Measurements from ENCODE around the gene ARPP21.

ARPP21 gene

GRCh38 chr3:35745351-35745750, 106.0 kb downstream of the ARPP21 start:
- no peak for TF ChIP-seq CTCF (conservative IDR thresholded peaks at IDR 0.05; ENCODE audit: low read depth)
- no peak overlapping the region for H3K27ac ChIP-seq
- no peak for DNase-seq (ENCODE audit: low spot score)
- ChIA-PET POLR2A (ENCODE audit: low non-redundant PET) (no interaction called here), CTCF (no interaction called here)

DNA sequence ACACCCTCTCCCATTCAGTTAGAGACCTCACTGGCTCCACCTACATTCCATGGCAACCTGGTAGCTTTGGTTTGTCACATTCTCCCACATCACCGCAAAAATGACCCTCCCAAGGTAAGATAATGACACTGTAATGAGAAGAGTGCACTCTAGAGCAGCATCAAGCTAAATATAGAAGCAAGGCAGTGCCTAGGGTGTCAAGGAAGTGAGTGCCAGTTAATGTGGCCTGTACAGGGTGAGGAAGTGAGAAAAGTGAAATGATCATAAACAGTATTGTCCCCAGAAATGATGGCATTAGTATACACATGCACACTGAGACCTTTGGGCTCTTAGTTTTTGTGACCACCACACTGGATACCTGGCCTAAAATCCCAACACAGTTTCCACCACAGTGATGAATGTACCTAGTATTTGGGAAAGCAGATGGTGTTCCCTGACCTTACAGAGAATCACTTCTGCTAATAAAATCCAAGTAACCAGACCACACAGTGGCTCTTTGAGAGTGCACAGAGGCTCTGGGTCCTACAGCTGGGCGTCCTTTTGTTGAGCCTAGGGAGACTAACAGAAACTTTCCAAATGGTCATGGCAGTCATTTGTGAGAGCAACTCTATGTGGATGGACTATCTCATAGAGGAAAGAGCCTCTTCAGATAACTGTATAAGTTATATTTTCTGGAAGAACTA, 106.6 kb downstream of the ARPP21 start:
- no peak for TF ChIP-seq CTCF (conservative IDR thresholded peaks at IDR 0.05; ENCODE audit: low read depth)
- ChIA-PET POLR2A (ENCODE audit: low non-redundant PET) (no interaction called here), CTCF (no interaction called here)
- no peak overlapping the region for H3K27ac ChIP-seq
- no peak for DNase-seq (ENCODE audit: low spot score)

GRCh38 chr3:35746492-35746891, 107.2 kb downstream of the ARPP21 start:
- POLR2A ChIA-PET (ENCODE audit: low non-redundant PET): no interaction called here
- CTCF ChIA-PET: no interaction called here
- TF ChIP-seq CTCF (conservative IDR thresholded peaks at IDR 0.05; ENCODE audit: low read depth): no peak
- DNase-seq (ENCODE audit: low spot score): no peak
- no peak overlapping the region for H3K27ac ChIP-seq

GRCh38 chr3:35748144-35748543, 108.8 kb downstream of the ARPP21 start:
- ChIA-PET CTCF (no interaction called here), POLR2A (ENCODE audit: low non-redundant PET) (no interaction called here)
- H3K27ac ChIP-seq: no peak overlapping the region
- TF ChIP-seq CTCF (conservative IDR thresholded peaks at IDR 0.05; ENCODE audit: low read depth): no peak
- DNase-seq (ENCODE audit: low spot score): no peak

DNA sequence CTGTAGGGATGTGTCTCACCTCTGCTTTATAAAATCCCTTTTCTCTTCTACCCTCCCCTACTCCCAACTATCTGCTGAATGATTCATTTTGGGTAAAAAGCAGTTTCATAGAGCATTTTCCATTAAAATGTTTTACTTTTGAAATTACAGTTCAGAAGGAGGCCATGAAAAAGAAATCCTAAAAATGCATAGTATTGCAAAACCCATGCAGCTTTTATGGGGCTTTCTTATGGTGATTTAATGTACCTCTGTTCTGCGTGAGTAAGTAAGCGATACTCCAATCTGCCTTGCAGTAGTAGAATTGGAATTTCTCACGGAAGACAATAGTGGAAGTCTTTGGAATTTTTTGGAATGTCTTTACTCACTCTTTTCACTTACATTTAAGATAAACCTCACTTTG, 111.9 kb downstream of the ARPP21 start:
- H3K27ac ChIP-seq: no peak overlapping the region
- CTCF ChIA-PET: no interaction called here
- no peak for DNase-seq (ENCODE audit: low spot score)
- TF ChIP-seq CTCF (conservative IDR thresholded peaks at IDR 0.05; ENCODE audit: low read depth): no peak
- POLR2A ChIA-PET (ENCODE audit: low non-redundant PET): no interaction called here

DNA sequence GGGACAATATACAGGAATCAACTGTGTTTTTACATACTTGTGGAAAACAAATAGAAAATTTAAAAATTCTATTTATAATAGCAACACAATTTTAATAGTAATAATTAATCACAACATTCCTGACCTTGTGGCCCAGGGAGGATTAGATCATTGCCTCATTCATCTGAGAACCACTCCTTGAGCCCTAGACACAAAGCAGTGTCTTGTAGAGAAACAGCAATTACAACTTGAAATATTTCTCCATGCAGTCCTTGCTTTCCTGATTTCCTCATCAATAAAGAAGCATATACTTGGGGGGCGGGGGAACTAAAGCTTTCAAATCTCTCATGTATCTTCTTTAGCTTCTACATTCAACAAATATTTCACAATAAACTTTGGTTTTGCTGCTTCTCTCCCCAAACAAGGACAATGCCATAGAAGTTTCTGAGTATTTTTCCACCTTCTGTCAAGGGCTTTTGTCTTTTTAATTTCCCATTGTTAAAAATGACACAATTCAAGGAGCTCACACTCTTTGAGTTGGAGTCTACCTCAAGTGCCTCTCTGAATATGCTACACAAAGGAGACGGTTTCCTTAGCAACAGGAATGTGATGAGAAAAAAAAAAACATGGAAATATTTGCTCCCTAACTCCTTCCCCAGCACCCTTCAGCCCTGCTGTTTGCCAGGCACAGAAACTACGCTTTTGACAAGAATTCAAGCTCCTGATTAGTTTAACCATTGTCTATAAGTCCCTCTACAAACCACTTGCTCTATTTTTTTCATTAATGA, 118.8 kb downstream of the ARPP21 start:
- no peak for DNase-seq (ENCODE audit: low spot score)
- H3K27ac ChIP-seq: no peak overlapping the region
- CTCF ChIA-PET: no interaction called here
- POLR2A ChIA-PET (ENCODE audit: low non-redundant PET): no interaction called here
- TF ChIP-seq CTCF (conservative IDR thresholded peaks at IDR 0.05; ENCODE audit: low read depth): no peak

Data from RWPE1 (cell line).